Choroid plexus epithelial cell (primary cell): Measurements from ENCODE around the gene C10orf105.
A peak's percentile ranks its signal among the peaks of the same experiment; 100 is the strongest.

ENCODE experiments used
- DNase-seq: peaks from one replicate; pipeline ENCODE4 v3.0.0-alpha.2; 2010; ENCODE audit warnings: low read depth
- H3K4me3 ChIP-seq: 2 replicates; pipeline ENCODE4 v1.5.1; 2011; ENCODE audit warnings: low read depth, mild to moderate bottlenecking, control low read depth, low read length, moderate library complexity
- CTCF ChIP-seq: conservative IDR thresholded peaks from 2 replicates; pipeline ENCODE4 v1.5.1; 2011; ENCODE audit warnings: low read depth, mild to moderate bottlenecking, control low read depth, inconsistent platforms, low read length, moderate library complexity

C10orf105 gene

GRCh38 chr10:71763352-71764127 lies 44.0 kb upstream of the C10orf105 start:
- no peak for DNase-seq
- TF ChIP-seq CTCF, result no peak
- no peak overlapping the region for H3K4me3 ChIP-seq

- no peak overlapping the region for H3K4me3 ChIP-seq
- DNase-seq, result no peak
- TF ChIP-seq CTCF, result no peak
Observed at GRCh38 chr10:71762324-71762723, 42.7 kb upstream of the C10orf105 start.

DNA sequence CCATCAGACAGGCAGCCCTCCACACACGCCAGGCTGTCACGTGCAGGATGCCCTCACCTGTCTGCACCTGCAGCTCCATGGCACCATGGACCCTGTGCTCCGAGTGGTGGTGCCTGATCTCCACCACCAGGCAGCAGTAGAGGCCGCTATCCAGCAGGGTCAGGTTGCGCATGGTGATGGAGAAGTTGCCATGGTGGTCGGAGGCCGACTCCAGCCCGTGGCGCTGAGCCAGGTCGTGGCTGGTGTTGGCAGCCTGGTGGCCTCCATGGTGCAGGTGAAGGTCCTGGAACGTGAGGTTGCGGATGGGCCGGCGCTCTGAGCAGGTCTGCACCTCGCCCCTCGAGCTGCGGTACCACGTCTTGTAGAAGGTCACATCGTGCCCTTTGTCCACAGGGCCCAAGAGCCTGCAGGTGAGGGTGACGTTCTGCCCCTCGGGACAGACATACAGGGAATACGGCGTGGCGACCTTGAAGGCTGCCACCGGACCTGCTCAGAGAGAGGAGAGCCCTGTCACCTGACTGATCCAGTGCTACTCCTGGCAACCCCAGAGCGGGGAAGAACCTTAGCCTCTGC lies 42.0 kb upstream of the C10orf105 start:
- H3K4me3 ChIP-seq, result no peak overlapping the region
- DNase-seq, result no peak
- peak; percentile 18 for TF ChIP-seq CTCF

DNA sequence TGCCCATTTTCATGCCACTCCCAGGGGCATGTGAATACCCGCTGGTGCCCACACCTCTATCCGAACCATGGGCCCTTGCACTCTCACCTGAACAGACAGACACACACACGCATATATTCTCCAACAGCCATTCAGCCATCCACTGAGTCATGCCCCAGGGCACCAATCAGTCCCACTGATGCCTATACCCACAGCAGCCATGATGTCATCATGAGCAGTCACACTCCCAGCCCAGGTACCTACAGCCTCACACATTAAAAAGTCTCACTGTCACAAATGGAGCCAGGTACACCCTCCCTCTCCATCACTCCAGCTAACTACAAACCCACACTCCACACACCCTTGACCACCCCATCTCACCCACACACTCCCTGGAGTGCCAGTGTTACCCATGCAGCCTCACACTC lies 41.5 kb upstream of the C10orf105 start:
- DNase-seq, result no peak
- H3K4me3 ChIP-seq, result no peak overlapping the region
- no peak for TF ChIP-seq CTCF

DNA sequence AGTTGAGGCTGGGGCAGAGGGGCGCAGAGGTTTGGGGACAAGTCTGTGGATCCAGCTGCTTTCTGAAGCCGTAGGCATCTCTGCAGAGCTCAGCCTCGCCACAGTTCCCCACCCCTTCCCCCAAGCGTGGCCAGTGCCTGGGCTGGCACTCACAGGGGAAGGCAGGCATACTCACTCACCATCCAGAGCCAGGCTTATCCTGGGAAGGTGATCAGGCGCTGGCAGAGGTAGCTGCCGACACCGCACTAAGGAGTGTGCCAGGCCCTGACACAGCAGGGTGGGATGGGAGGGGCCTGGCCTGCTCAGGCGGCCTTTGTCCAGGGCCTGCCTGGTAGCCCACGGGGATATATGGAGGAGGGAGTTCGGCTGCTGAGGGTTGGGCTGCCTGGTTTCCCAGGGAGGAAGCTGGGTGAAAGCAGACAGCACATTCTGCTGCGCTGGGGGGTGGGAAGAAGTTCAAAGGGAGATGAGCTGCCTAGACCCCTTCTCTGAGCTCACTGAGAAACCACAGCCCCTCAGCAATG lies 37.9 kb upstream of the C10orf105 start:
- DNase-seq, result no peak
- H3K4me3 ChIP-seq, result no peak overlapping the region
- TF ChIP-seq CTCF, result no peak

DNA sequence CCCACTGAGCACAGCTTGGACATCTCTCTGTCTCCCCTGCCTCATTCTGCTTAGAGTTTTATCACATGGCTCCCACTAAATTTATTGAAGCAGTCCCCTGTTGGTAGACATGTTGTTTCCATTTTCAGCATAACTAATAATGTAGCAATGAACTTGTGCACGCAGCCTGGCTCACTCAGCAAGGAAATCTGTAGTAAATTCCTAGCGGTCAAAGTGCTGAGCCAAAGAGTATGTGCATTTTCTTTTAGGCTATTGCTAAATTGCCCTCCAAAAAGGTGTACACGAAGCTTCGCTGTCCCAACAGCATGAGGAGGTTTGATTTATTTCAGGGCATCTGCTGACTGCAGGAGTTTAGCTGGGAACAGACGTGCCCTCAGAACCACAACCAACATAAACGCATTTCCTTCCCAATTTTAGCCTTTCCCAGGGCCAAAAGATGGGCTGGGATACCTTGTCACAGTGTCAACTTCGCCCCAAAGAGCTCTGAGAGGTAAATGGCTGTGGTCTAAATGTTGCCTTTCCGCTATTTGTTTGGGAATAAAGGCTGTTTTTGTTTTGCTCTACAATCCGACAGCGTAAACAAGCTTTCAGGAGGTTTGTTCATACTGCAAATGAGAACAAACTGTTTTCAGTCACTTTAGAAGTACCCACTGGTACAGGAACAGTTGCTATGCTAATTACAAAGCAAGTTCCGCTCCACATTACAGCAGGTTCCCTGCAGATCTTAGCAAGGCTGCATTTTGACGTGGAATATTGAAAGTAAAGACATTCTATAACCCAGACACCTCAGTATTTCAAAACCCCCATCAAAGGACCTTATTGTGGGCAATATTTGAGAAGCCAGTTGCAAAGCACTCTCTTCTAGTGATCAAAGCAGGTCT lies 37.0 kb upstream of the C10orf105 start:
- TF ChIP-seq CTCF, result no peak
- DNase-seq, result no peak
- no peak overlapping the region for H3K4me3 ChIP-seq
